Kidney capillary endothelial cell (primary cell): ENCODE measurements around the gene SERINC4.
"Not testable (repeated sequence)": the region's sequence is repeated elsewhere in the genome, so short reads cannot be mapped to it uniquely, and the experiment has no call there.

Experiments
- DNase-seq: peaks from one replicate; pipeline ENCODE4 v3.0.0-alpha.2; 2018; ENCODE audit warnings: low spot score

SERINC4 gene

DNA sequence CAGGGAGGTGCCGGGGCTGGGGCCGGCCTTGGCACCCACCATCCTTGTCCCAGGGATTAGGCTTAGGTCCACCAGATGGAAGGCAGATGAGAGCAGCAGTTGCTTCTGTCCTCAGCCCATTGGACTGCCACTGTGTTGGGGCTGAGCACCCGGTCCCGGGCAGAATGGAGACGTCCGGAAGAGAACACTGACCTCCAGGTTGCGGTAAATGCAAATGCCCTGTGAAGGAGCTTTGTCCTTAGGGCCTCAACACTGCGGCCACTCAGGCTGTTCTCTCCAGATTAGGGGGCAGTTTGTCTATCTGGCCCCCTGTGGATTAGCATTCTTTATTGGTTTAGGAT lies at the start of gene SERINC4:
Gene SERINC4 (minus strand): TSS at position 276 of the 341 bp plus-strand sequence. CDS start 234 bp downstream, at position 42.
- DNase-seq = no peak

DNA sequence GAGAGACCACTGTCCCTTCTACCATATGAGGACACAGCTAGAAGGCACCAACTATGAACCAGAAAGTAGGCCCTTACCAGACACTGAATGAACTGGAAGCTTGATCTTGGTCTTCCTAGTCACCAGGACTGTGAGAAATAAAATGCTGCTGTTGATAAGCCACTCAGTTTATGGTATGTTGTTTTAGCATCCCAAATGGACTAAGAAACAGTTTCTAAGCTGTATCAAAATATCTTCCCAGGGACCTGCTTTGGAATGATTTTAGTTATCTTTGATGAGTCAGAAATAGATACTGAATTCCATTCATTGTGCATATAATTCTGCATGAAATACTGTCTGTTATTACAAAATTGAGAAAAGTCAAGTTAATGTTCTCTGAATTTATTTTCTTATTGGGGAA lies 45.4 kb upstream of the SERINC4 start:
- no peak for DNase-seq

DNA sequence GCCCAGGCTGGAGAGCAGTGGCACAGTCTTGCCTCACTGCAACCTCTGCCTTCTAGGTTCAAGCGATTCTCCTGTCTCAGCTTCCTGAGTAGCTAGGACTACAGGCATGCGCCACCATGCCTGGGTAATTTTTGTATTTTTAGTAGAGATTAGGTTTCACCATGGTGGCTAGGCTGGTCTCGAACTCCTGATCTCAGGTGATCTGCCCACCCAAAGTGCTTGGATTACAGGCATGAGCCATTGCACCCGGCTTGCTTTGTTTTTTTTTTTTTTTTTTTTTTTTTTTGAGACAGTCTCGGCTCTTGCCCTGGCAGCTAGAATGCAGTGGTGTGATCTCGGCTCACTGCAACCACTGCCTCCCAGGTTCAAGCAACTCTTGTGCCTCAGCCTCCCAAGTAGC lies 32.5 kb upstream of the SERINC4 start:
- not testable (repeated sequence) for DNase-seq

DNA sequence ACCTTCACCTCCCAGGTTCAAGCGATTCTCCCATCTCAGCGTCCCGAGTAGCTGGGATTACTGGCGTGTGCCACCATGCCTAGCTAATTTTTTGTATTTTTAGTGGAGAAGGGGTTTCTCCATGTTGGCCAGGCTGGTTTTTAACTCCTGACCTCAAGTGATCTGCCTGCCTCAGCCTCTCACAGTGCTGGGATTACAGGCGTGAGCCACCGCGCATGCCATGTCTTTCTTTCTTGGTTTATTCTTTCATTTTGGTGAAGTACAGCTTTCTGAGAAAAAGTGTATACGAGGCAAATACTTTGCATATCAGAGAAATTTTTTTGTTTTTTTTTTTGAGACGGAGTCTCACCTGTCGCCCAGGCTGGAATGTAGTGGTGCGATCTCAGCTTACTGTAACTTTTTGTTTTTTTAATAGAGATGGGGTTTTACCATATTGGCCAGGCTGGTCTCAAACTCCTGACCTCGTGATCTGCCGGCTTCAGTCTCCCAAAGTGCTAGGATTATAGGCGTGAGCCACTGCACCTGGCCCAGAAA lies 31.6 kb upstream of the SERINC4 start:
- not testable (repeated sequence) for DNase-seq

DNA sequence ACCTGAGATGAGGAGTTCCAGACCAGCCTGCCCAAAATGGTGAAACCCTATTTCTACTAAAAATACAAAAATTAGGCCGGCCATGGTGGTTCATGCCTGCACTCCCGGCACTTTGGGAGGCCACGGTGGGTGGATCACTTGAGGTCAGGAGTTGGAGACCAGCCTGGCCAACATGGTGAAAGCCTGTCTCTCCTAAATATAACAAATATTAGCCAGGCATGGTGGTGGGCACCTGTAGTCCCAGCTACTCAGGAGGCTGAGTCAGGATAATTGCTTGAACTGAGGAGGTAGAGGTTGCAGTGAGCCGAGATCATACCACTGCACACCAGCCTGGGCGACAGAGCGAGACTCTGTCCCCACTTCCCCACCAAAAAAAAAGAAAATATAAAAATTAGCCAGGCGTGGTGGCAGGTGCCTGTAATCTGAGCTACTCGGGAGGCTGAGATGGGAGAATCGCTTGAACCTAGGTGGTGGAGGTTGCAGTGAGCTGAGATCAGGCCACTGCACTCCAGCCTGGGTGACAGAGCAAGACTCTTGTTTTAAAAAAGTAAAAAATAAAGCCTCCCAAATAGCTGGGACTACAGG lies 30.8 kb upstream of the SERINC4 start:
- DNase-seq = not testable (repeated sequence)

DNA sequence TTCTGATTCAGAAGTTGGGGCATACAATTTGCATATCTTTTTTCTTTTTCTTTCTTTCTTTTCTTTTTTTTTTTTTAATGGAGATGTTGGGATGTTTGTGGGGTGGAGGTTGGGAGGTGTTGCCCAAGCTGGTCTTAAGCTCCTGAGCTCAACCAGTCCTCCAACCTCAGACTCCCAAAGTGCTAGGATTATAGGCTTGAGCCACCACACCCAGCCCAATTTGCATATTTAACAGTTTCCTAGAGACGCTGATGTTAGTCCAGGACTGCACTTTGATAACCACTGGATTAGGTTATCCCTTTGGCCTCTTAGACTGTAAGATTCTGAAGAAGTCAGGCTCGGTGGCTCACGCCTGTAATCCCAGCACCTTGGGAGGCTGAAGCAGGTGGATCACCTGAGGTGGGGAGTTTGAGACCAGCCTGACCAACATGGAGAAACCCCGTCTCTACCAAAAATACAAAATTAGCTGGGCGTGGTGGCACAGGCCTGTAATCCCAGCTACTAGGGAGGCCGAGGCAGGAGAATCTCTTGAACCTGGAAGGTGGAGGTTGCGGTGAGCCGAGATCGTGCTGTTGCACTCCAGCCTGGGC lies 30.0 kb upstream of the SERINC4 start:
- not testable (repeated sequence) for DNase-seq

DNA sequence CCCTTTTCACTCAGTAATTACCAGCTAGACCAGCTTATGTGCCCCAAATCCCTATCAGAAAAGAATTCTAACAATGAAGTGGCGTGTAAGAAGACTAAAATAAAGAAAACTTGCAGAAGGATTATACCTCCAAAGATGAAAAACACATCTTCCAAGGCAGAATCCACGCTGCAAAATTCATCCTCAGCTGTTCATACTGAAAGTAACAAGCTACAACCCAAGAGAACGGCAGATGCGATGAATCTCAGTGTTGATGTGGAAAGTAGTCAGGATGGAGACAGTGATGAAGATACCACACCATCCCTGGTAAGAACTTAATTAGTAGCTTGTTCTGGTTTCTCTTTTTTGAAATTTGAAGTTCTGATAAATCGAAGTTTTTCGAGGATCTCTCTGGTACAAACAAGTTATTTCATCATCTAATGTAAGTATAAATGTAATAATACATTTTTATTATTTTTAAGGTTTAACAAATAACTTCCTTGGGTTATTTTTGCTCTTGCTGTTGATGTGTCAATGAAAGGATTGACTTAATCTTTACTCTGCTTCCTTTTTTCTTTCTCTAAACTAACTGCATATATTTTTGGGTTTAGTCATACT lies 28.1 kb upstream of the SERINC4 start:
- peak; percentile 4 for DNase-seq

DNA sequence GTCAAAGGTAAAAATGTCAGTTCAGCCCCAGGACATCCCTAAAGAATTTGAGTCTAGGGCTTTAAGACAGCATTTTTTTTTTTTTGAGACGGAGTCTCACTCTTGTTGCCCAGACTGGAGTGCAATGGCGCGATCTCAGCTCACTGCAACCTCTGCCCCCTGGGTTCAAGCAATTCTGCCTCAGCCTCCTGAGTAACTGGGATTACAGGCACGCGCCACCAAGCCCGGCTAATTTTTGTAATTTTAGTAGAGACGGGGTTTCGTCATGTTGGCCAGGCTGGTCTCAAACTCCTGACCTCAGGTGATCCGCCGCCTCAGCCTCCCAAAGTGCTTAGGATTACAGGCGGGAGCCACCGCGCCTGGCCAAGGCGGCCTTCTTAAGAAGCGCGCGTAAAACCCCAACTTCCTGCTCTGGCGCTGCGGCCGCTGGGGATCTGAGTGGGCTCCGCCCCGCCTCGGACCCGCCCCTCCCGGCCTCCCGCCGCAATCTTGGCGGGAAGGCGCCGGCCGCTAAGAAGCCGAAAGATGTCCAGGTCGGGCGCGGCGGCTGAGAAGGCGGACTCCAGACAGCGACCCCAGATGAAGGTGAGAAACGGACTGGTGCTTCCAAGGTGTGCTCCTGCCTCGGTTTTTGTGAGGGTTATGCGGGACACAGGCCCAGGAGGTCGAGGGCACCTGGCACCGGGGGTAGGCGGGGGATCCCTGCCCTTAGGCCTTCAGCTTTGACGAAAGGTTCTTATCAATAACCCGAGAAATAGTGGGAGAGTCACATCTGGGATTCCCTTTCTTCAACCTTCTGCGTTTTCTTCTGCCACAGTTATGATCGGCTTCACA lies 26.7 kb upstream of the SERINC4 start, which contains the start of gene WDR76:
Gene WDR76 (plus strand): TSS at position 495 of the 834 bp plus-strand sequence. CDS start 31 bp downstream, at position 526.
- DNase-seq = peak; percentile 63

DNA sequence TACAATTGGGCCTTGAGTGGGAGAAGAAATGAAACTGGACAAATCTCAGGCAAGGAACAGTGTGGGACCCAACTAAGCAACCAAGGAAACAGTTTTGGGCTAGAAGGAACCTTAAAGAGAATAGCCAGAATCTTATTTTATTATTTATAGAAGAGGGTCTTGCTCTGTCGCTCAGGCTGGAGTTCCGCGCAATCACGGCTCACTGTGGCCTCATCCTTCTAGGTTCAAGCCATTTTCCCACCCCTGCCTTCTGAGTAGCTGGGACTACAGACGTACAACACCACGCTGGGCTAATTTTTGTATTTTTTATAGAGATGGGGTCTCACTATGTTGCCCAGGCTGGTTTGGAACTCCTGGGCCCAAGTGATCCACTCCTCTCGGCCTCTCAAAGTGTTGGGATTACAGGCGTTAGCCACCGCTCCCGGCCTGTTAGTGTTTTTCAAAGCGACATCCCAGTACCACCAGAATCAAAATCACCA lies 26.0 kb upstream of the SERINC4 start:
- no peak for DNase-seq

DNA sequence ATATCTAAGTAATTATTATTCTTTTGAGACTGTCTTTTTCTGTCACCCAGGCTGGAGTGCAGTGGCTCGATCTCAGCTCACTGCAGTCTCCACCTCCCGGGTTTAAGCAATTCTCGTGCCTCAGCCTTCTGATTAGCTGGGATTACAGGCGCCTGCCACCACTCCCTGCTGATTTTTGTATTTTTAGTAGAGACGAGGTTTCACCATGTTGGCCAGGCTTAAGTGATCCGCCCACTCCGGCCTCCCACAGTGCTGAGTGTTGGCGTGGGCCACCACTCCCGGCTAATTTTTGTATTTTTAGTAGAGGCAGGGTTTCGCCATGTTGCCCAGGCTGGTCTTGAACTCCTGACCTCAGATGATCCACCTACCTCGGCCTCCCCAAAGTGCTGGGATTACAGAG lies 25.3 kb upstream of the SERINC4 start:
- DNase-seq = not testable (repeated sequence)

DNA sequence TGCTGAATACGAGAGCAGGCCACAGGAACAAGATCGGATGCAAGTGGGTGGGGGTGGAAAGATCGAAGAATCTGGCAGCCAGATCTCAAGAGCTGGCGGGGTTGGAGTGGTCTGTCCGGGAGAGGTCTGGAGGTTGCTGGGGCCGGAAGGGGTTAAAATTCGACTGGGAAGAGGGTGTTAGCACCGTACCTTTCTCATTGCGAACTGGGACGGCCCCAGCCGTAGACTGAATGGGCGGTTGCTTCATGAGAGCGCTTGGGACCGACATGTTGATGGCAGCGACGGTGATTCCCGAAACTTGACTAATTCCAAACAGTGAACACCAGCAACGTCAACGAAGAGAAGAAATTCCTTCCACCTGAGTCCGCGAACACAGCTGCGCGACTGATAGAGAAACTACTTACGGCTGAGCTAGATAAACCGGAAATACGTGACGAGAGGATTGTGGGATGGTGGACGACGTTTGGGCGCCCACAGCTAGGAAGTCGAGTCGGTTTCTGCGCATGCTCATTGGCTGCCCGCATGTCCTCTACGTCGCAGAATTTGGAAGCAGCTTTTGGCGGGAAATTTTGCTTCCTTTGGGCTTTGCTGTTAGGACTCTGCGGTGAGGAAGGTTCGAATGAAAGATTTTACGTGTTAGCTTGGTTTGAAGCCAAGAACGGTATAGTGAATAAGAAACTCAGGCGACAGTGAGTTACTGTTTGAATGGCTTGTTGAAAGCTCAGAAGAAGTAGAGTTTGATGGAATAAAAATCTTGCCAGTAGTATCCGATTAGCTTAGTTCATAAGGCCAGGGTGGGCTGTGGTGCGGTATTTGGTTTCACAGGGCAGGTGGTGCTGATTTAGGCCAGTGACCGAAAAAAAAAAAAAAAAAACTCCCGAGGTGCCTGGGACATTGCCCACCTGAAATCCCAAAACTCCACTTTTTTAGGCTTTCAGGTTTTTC lies 24.6 kb upstream of the SERINC4 start, which contains the start of gene MFAP1:
Gene MFAP1 (minus strand): TSS at position 389 of the 945 bp plus-strand sequence. CDS start 121 bp downstream, at position 268.
- DNase-seq = peak; percentile 93

DNA sequence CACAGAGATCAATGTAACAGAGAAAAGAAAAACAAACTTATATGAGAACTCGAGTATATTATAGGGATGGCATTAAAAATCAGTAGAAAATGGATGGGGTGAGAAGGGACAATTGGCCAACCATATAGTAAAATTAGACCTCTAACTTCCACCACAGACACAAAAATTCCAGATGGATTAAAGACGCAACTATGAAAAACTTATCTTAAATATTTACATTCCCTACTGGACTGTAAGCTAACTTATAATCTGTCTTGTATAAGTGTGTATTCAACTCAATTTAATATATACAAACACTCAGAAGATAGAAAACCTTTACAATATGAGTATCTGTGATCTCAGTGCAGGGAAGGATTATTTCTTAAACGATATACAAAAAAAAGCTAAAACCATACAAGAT lies 21.5 kb upstream of the SERINC4 start:
- no peak for DNase-seq

DNA sequence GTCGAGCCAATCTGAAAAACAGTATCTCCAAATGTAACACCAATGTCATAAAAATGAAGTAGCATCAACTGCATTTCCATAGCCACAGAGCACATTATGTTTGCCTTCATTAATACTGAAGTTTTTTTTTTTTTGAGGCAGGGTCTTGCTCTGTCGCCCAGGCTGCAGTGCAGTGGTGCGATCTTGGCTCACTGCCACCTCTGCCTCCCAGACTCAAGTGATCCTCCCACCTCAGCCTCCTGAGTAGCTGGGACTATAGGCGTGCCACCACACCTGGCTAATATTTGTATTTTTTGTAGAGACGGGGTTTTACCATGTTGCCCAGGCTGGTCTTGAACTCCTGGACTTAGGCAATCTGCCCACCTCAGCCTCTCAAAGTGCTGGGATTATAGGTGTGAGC lies 15.0 kb upstream of the SERINC4 start:
- DNase-seq = not testable (repeated sequence)

DNA sequence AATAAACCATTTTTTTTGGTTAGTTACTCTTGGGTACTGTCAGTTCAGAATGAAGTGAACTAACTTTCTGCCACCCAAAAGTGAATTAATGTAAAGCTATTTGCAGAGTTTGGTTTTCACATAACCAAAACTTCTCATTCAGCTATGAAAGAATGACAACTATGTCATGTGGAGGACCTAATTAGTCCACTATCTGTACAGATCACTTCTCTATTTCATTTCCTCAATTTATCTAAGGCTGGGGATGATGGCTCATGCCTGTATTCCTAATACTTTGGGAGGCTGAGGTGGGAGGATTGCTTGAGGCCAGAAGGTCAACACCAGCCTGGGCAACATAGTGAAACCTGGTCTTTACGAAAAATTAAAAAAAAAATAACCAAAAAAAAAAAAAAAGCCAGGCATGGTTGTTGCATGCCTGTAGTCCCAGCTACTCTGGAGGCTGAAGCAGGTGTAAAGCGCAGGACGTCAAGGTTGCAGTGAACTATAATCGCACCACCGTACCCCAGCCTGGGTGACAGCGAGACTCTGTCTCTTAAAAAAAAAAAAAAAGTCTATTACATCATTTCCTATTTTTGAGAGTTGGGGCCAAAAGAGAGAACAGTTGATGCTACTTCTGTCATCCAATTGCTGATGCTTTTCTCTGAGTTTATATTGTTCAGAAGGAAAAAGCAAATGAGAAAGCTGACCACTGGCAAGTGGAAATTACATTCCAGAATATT lies 9.1 kb upstream of the SERINC4 start:
- no peak for DNase-seq

DNA sequence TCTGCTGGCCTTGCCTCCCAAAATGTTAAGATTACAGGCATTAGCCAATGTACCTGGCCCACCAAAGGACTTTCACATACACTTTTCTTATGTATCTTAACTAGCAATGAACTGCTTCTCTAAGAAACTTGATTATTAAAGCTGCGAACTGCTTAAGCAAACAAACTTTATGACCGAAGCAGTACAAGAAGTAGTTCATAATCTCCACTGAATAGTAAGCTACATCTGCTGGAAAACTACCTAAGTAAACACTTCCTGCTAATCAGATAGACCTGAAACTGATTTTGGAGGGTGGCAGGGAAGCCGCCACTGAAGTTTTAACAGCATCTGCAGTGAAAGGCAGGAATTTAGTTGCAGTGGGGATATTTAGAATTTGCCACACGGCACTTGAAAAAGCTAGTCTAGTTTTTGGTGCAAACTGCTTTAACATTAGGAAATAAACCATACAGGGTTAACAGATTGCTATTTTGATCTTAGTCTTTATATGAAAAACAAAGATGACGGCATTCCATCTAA lies 8.5 kb upstream of the SERINC4 start:
- DNase-seq = no peak

DNA sequence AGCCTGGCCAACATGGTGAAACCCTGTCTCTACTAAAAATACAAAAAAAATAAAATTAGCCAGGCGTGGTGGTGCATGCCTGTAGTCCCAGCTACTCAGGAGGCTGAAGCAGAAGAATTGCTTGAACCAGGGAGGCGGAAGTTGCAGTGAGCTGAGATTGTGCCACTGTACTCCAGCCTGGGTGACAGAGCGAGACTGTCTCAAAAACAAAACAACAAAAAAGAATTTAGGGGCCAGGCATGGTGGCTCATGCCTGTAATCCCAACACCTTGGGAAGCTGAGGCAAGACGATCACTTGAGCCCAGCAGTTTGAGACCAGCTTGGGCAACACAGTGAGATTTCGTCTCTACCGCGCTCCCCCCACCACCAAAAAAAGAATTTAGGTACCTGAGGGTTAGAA lies 2.7 kb upstream of the SERINC4 start:
- not testable (repeated sequence) for DNase-seq

DNA sequence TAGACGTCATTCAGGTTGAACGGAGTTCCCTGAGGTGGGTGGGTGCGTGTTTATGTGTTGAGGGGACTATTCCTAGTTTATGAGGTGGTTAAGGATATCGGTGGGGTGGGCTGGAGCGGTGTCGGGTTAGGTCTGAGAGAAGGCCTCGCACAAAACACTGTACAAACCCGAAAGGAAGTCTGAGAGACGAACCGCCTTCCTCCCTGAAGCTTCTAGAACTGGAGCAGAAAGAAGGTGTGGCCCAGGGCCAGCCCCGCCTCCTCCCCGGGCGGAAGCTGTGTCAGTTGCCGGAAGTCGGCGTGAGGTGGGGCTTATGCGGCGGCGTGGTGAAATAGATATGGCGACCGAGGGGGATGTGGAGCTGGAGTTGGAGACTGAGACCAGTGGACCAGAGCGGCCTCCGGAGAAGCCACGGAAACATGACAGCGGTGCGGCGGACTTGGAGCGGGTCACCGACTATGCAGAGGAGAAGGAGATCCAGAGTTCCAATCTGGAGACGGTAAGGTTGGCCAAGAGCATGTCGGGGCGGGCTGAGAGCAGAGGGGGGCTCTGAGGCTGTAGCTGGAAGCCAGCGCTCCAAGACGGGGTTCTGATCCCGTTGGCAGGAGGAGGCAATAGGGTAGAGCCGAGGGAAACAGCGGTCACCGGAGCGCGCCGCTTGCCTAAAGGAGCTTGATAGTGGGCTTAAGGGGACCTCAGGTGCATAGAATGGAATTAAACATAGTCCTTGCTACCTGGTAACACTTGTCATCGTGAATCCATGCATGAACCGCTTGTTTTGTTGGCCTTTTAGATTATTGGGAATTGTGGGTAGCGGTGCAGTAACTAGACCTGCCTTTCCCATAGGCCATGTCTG lies 494 bp upstream of the SERINC4 start, which contains the start of gene HYPK:
Gene HYPK (plus strand): TSS at position 314 of the 856 bp plus-strand sequence. CDS start 24 bp downstream, at position 338.
- peak; percentile 85 for DNase-seq

DNA sequence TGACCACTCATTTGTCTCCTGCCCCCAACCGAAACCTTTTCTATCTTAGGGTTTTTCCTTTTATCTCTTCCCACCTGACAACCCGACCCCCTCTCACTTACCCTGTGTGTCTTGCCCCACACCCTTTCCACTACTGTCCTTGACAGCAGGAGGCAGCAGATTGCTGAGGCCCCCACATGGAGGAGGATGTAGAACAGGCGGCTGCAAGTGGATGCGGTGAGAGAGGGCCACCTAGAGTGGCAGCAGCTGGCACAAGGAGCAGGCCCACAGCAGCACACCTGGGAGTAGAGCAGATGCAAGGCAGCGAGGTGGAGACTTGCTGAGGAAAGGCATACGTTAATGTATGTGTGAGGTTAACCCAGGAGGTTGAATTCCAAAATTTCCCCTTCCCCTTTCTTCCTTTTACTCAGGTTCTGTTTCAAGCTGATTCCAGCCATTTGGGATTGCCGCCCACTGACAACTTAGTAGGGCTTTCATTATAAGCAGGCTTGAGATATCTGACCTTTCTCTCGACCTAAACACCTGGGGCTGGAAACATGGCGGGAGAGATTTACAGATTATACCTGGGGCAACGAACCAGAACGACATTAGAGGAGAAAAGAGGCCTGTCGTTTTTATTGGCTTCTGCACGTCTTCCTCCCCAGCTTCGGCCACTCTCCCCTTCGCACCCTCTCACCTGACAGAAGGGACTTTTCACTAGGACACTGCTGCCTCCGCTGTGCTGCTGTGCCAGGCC lies 643 bp downstream of the SERINC4 start:
- DNase-seq = no peak
